Panc1 (cell line): ENCODE results near the gene GRM2.

Experiments
- POLR2AphosphoS5 ChIP-seq: IDR thresholded peaks from 2 replicates; pipeline ENCODE4 v1.6.1; 2012; ENCODE audit warnings: mild to moderate bottlenecking, low read depth, low read length, moderate library complexity
- SIN3A ChIP-seq: IDR thresholded peaks from 2 replicates; pipeline ENCODE4 v1.6.1; 2012; ENCODE audit warnings: low read depth, mild to moderate bottlenecking, low read length, moderate library complexity, borderline replicate concordance; ENCODE audit not compliant: insufficient read depth
- TF ChIP-seq, protein P1 (sequence below): fragments of 450-650 bp; IDR thresholded peaks from 2 replicates; pipeline ENCODE4 v1.5.1; 2017; ENCODE audit warnings: mild to moderate bottlenecking
- TF ChIP-seq, protein P2 (sequence below), 2 experiments: IDR thresholded peaks; 2 replicates each; pipeline ENCODE4 v1.6.1; 2011 to 2012; ENCODE audit warnings: low read depth in 2 of 2, control low read depth in 1 of 2, low read length in 1 of 2, mild to moderate bottlenecking in 1 of 2, moderate library complexity in 1 of 2; ENCODE audit not compliant: insufficient read depth in 1 of 2

DNA sequence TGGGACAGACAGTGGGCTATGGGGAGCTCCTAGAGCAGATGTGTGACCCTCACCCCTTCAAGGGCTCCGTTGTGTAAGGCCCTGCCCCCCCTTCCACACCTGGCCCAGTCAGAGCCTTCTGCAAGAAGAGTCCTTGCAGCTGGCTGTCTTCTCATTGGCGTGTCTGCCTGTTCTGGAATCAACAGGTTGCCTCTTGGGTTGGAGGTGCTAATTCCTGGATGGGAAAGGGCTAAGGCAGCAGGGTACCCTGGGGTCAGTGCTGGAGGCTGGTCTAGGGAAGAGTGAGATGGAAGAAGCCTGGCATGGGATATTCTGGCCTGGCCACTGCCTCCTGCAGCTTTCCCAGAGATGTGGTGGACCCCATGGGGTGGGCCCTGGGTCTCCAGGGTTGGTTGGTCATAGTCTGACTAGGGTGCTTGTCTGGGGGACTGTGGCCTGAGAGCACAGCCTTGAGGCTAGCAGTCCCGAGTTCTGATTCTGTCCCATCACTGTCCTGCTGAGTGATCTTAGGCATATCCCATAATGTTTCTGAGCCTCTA is 30.7 kb upstream of the GRM2 start:
- TF ChIP-seq, protein P1, sequence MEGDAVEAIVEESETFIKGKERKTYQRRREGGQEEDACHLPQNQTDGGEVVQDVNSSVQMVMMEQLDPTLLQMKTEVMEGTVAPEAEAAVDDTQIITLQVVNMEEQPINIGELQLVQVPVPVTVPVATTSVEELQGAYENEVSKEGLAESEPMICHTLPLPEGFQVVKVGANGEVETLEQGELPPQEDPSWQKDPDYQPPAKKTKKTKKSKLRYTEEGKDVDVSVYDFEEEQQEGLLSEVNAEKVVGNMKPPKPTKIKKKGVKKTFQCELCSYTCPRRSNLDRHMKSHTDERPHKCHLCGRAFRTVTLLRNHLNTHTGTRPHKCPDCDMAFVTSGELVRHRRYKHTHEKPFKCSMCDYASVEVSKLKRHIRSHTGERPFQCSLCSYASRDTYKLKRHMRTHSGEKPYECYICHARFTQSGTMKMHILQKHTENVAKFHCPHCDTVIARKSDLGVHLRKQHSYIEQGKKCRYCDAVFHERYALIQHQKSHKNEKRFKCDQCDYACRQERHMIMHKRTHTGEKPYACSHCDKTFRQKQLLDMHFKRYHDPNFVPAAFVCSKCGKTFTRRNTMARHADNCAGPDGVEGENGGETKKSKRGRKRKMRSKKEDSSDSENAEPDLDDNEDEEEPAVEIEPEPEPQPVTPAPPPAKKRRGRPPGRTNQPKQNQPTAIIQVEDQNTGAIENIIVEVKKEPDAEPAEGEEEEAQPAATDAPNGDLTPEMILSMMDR = no peak
- TF ChIP-seq POLR2AphosphoS5 = no peak
- no peak for TF ChIP-seq SIN3A
- TF ChIP-seq, protein P2, sequence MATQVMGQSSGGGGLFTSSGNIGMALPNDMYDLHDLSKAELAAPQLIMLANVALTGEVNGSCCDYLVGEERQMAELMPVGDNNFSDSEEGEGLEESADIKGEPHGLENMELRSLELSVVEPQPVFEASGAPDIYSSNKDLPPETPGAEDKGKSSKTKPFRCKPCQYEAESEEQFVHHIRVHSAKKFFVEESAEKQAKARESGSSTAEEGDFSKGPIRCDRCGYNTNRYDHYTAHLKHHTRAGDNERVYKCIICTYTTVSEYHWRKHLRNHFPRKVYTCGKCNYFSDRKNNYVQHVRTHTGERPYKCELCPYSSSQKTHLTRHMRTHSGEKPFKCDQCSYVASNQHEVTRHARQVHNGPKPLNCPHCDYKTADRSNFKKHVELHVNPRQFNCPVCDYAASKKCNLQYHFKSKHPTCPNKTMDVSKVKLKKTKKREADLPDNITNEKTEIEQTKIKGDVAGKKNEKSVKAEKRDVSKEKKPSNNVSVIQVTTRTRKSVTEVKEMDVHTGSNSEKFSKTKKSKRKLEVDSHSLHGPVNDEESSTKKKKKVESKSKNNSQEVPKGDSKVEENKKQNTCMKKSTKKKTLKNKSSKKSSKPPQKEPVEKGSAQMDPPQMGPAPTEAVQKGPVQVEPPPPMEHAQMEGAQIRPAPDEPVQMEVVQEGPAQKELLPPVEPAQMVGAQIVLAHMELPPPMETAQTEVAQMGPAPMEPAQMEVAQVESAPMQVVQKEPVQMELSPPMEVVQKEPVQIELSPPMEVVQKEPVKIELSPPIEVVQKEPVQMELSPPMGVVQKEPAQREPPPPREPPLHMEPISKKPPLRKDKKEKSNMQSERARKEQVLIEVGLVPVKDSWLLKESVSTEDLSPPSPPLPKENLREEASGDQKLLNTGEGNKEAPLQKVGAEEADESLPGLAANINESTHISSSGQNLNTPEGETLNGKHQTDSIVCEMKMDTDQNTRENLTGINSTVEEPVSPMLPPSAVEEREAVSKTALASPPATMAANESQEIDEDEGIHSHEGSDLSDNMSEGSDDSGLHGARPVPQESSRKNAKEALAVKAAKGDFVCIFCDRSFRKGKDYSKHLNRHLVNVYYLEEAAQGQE (IDR thresholded peaks at IDR 0.05; ENCODE audit: insufficient read depth in 1 of 2, low read depth in 2 of 2, low read length in 1 of 2) = no peak
